OCI-LY7 (cell line): ENCODE results near the gene NUDT8. TPM values are rescaled to one million over a fixed set of nuclear protein-coding genes. Genes with fewer than 3 reads are reported as not detected.
A peak's percentile ranks its signal among the peaks of the same experiment; 100 is the strongest.

Experiments used
- BruUV-seq: library from RNA; stranded (reverse); fragments of 400-500 nt; replicated peaks from 2 replicates; lab custom pipeline; 2021; lab: Mats Ljungman, UMichigan
- CTCF ChIA-PET: fragments of 300-600 bp; sonication (Branson Sonifier 250); formaldehyde crosslinking; loops from one replicate; lab custom pipeline; 2022; ENCODE audit warnings: antibody characterized with exemption; ENCODE audit not compliant: unreplicated experiment; lab: Charles Lee
- POLR2A ChIA-PET: fragments of 300-600 bp; sonication (Branson Sonifier 250); formaldehyde crosslinking; loops from one replicate; lab custom pipeline; 2022; ENCODE audit warnings: antibody characterized with exemption; lab: Charles Lee
- DNase-seq: peaks from one replicate; pipeline ENCODE4 v3.0.0-alpha.2; 2015; ENCODE audit warnings: low spot score
- H2AFZ ChIP-seq: fragments of 200-600 bp; sonication (generic), shearing (Covaris generic); 2 replicates; pipeline ENCODE4 v1.6.1; 2014; ENCODE audit warnings: mild to moderate bottlenecking, antibody characterized with exemption, low read length, moderate library complexity
- H3K27ac ChIP-seq: fragments of 200-600 bp; sonication (generic); 2 replicates; pipeline ENCODE4 v1.5.1; 2014; ENCODE audit warnings: mixed run types, low read depth, mild to moderate bottlenecking, moderate library complexity, low read length, inconsistent platforms; ENCODE audit not compliant: poor library complexity, severe bottlenecking
- H3K36me3 ChIP-seq: fragments of 200-600 bp; sonication (generic); 2 replicates; pipeline ENCODE4 v1.6.1; 2014; ENCODE audit warnings: mild to moderate bottlenecking, antibody characterized with exemption, low read length, moderate library complexity, mixed read lengths; ENCODE audit not compliant: insufficient read depth
- H3K4me1 ChIP-seq: fragments of 200-600 bp; sonication (generic); 2 replicates; pipeline ENCODE4 v1.5.1; 2014; ENCODE audit warnings: mild to moderate bottlenecking, low read length; ENCODE audit not compliant: insufficient read depth, poor library complexity, severe bottlenecking
- H3K4me2 ChIP-seq: fragments of 200-600 bp; sonication (generic); 2 replicates; pipeline ENCODE4 v1.6.1; 2014; ENCODE audit warnings: mild to moderate bottlenecking, low read length
- H3K4me3 ChIP-seq: fragments of 200-600 bp; sonication (generic); 2 replicates; pipeline ENCODE4 v1.5.1; 2014; ENCODE audit warnings: mild to moderate bottlenecking, low read depth, low read length; ENCODE audit not compliant: poor library complexity, severe bottlenecking
- H3K79me2 ChIP-seq: fragments of 200-600 bp; sonication (generic); 2 replicates; pipeline ENCODE4 v1.6.1; 2016; ENCODE audit warnings: low read depth, mild to moderate bottlenecking, low read length, moderate library complexity, mixed read lengths; ENCODE audit not compliant: insufficient read depth
- H3K9me2 ChIP-seq: fragments of 200-600 bp; sonication (generic); 2 replicates; pipeline ENCODE4 v1.6.1; 2016; ENCODE audit warnings: mild to moderate bottlenecking, low read length, mixed read lengths; ENCODE audit not compliant: insufficient read depth
- H3K9me3 ChIP-seq: fragments of 200-600 bp; sonication (generic); 2 replicates; pipeline ENCODE4 v1.6.1; 2014; ENCODE audit warnings: mild to moderate bottlenecking, mixed run types, low read length, mixed read lengths
- H4K20me1 ChIP-seq: fragments of 200-600 bp; sonication (generic); 2 replicates; pipeline ENCODE4 v1.6.1; 2014; ENCODE audit warnings: mild to moderate bottlenecking, antibody characterized with exemption, low read length, moderate library complexity, mixed read lengths; ENCODE audit not compliant: insufficient read depth
- EZH2phosphoT487 ChIP-seq: fragments of 200-600 bp; sonication (generic); IDR thresholded peaks from 2 replicates; pipeline ENCODE4 v1.6.1; 2018; ENCODE audit warnings: low read depth, borderline replicate concordance, mild to moderate bottlenecking, mixed run types, antibody characterized with exemption, low read length, moderate library complexity, mixed read lengths
- intact Hi-C: fragments of 100-400 bp; cut with micrococcal nuclease; formaldehyde crosslinking; loops from one replicate; pipeline ENCODE4 v1.10.0; 2022; ENCODE audit not compliant: unreplicated experiment
- total RNA-seq, 2 experiments: library from RNA; depleted of rRNA in 1 of 2; stranded (reverse); fragments of >200 nt in 1 of 2; shearing (Covaris generic) in 1 of 2; gene quantifications; 2 replicates each; pipeline ENCODE4 v1.2.3, GENCODE V29; 2014 to 2022
- TF ChIP-seq, protein P1 (sequence below): fragments of 200-600 bp; sonication (generic); conservative IDR thresholded peaks from 2 replicates; pipeline ENCODE4 v1.5.1; 2014; ENCODE audit warnings: mild to moderate bottlenecking, antibody characterized with exemption, low read length, moderate library complexity, mixed read lengths

Gene NUDT8
- total RNA-seq, 2 experiments from 2014 or later = 20.4 to 35.4 TPM

DNA sequence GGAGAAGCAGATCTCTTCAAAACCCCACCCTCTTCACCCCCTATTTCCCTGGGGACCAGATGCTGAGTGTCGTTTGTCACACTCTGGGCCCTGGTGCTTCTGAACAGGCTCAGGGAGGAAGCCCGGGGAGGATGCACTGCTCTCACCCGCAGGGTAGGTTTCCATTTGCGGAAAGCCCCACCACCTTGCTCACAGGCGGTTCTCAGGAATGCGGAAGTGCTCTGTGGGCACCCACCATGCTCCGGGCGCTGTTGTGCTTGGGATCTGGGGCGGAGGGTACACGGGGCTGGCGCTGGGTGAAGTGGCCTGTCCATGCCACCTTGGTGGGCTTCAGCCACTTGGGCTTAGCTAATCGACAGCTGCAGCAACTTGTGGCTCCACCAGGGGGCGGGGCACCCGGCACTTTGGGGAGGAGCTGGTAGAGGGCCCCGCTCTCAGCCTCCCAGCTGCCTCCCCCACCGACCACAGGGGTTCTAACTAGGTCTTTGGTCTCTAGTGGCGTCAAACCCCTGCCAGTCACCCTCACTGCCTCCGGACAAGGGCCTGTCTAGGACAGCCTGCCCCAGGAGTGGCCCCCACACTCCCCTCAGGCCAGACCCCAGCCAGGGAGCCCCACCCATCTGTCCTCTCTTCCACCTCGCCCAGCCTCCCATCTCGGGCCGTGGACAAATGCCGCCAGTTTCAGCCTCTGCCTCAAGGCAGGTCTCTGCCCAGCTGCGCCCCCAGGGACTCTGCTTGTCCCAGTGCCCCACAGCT is 15.6 kb downstream of the NUDT8 start:
- H3K4me2 ChIP-seq = peak overlapping the region; percentile 78
- TF ChIP-seq EZH2phosphoT487 = no peak
- TF ChIP-seq, protein P1, sequence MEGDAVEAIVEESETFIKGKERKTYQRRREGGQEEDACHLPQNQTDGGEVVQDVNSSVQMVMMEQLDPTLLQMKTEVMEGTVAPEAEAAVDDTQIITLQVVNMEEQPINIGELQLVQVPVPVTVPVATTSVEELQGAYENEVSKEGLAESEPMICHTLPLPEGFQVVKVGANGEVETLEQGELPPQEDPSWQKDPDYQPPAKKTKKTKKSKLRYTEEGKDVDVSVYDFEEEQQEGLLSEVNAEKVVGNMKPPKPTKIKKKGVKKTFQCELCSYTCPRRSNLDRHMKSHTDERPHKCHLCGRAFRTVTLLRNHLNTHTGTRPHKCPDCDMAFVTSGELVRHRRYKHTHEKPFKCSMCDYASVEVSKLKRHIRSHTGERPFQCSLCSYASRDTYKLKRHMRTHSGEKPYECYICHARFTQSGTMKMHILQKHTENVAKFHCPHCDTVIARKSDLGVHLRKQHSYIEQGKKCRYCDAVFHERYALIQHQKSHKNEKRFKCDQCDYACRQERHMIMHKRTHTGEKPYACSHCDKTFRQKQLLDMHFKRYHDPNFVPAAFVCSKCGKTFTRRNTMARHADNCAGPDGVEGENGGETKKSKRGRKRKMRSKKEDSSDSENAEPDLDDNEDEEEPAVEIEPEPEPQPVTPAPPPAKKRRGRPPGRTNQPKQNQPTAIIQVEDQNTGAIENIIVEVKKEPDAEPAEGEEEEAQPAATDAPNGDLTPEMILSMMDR = peak; percentile 76
- intact Hi-C loops = loop anchor here (1.0 kb wide), 1 partner anchor 42 kb away; no protein-coding TSS in a partner anchor

DNA sequence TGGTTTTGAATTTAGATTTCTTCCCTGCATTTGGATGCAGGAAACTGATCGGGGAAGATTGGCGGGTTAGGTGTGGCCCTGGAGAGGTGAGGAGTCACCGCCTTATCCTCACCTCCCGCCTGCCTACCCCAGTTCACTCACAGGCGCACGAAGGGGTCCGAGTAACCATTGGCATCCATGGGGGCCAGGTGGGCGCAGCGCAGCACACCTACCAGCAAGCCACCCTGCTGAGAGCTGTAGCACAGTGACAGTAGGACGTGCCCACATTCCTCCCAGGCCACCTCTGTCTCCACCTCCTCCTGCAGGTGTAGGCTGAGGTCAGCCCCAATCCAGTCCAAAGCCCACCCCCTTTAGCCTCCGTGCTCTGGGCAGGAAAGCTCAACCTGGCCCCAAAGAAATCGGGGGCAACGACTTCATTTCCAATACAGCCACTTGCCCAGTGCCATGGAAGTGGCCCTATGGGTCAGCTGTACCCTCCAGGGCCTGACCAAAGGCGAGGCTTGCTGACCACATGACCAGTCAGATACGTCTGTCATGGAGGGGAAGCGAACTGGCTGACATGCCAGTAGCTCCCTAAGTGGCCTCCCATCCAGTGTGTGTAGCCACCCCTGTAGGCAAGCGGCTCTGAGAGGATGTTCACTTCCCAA is 16.3 kb downstream of the NUDT8 start:
- BruUV-seq = no TSS peak
- Histone ChIP-seq H3K9me3 (no peaks in the 10 kb centered on the region), H3K9me2 (no peaks in the 10 kb centered on the region), H3K79me2 (peaks cover under 1% of the 10 kb centered on the region; the same call in 1 of the 2 replicates), H3K27ac (peak overlapping the region; percentile 91), H3K4me2 (peak overlapping the region; percentile 78), H3K36me3 (peaks cover 51% of the 10 kb centered on the region), H3K4me1 (peaks cover 36% of the 10 kb centered on the region), H3K4me3 (peak overlapping the region; percentile 59), H2AFZ (peak overlapping the region; percentile 31; the same call in 1 of the 2 replicates), H4K20me1 (no peaks in the 10 kb centered on the region)
- ChIA-PET POLR2A (interaction anchor here (0.5 to 1.2 kb wide), 3 partner anchors 46 to 533 kb away, joined by 3 to 5 read pairs (median 3); no protein-coding TSS in a partner anchor), CTCF (interaction anchor here (0.5 to 1.3 kb wide), 2 partner anchors 29 to 866 kb away, joined by 4 to 7 read pairs; no protein-coding TSS in a partner anchor)
- DNase-seq = no peak
- TF ChIP-seq, protein P1 = no peak
- no peak for TF ChIP-seq EZH2phosphoT487
- intact Hi-C loops = no loop called here

More for the DNA sequence above, 15.6 kb downstream of the NUDT8 start:
- Histone ChIP-seq H2AFZ (peak overlapping the region; percentile 31; the same call in 1 of the 2 replicates), H3K4me1 (peaks cover 34% of the 10 kb centered on the region), H3K9me3 (no peaks in the 10 kb centered on the region), H4K20me1 (no peaks in the 10 kb centered on the region), H3K9me2 (no peaks in the 10 kb centered on the region), H3K36me3 (peaks cover 44% of the 10 kb centered on the region), H3K4me3 (peak overlapping the region; percentile 59), H3K79me2 (no peaks in the 10 kb centered on the region), H3K27ac (peak overlapping the region; percentile 91)
- DNase-seq = peak; percentile 97
- ChIA-PET POLR2A (interaction anchor here (0.7 to 1.2 kb wide), 3 partner anchors 14 to 53 kb away, joined by 3 to 4 read pairs (median 3); no protein-coding TSS in a partner anchor), CTCF (interaction anchor here (0.5 to 1.3 kb wide), 4 partner anchors 16 to 867 kb away, joined by 3 to 7 read pairs (median 4); no protein-coding TSS in a partner anchor)
- no TSS peak for BruUV-seq
